MCF 10A (cell line): ENCODE data around the gene DHDH. TPM values are rescaled to one million over a fixed set of nuclear protein-coding genes. Genes with fewer than 3 reads are reported as not detected.

Experiments
- BruUV-seq: library from RNA; stranded (reverse); fragments of 400-500 nt; replicated peaks from 2 replicates; lab custom pipeline; 2021; lab: Mats Ljungman, UMichigan
- CTCF ChIA-PET: fragments of 300-600 bp; sonication (Branson Sonifier 250); formaldehyde crosslinking; extraction: SDS; loops from one replicate; lab custom pipeline; 2021; ENCODE audit warnings: antibody characterized with exemption, inconsistent platforms; lab: Yijun Ruan, JAX
- POLR2A ChIA-PET: fragments of 300-600, 350-650 bp; sonication (Branson Sonifier 250); formaldehyde crosslinking; extraction: SDS; loops from one replicate; lab custom pipeline; 2020; ENCODE audit warnings: antibody characterized with exemption, inconsistent platforms; lab: Yijun Ruan, JAX
- DNase-seq: peaks from one replicate; pipeline ENCODE4 v3.0.0-alpha.2; 2018; ENCODE audit not compliant: unreplicated experiment
- H3K27ac Mint-ChIP-seq: one replicate; pipeline ENCODE4 v1.8.0; 2022; ENCODE audit warnings: mild to moderate bottlenecking, low read depth, mixed read lengths; ENCODE audit not compliant: unreplicated experiment
- H3K27me3 Mint-ChIP-seq: one replicate; pipeline ENCODE4 v1.8.0; 2022; ENCODE audit warnings: mixed read lengths; ENCODE audit not compliant: insufficient read depth, unreplicated experiment
- H3K36me3 Mint-ChIP-seq: one replicate; pipeline ENCODE4 v1.8.0; 2022; ENCODE audit warnings: mild to moderate bottlenecking, moderate library complexity, mixed read lengths; ENCODE audit not compliant: insufficient read depth, unreplicated experiment
- H3K4me1 Mint-ChIP-seq: one replicate; pipeline ENCODE4 v1.8.0; 2022; ENCODE audit warnings: mixed read lengths; ENCODE audit not compliant: insufficient read depth, unreplicated experiment
- H3K4me3 Mint-ChIP-seq: one replicate; pipeline ENCODE4 v1.8.0; 2022; ENCODE audit warnings: mild to moderate bottlenecking, moderate library complexity, mixed read lengths; ENCODE audit not compliant: unreplicated experiment
- H3K9me3 Mint-ChIP-seq: one replicate; pipeline ENCODE4 v1.8.0; 2022; ENCODE audit warnings: mixed read lengths; ENCODE audit not compliant: unreplicated experiment
- CTCF ChIP-seq: fragments of 200-600 bp; IDR thresholded peaks from one replicate; pipeline ENCODE4 v1.8.0; 2022; ENCODE audit warnings: antibody characterized with exemption, mild to moderate bottlenecking; ENCODE audit not compliant: unreplicated experiment
- intact Hi-C: fragments of 100-400 bp; cut with micrococcal nuclease; formaldehyde crosslinking; loops from 2 replicates; pipeline ENCODE4 v1.14.1; 2022
- total RNA-seq: library from RNA; stranded (reverse); gene quantifications from 2 replicates; pipeline ENCODE4 v1.2.3, GENCODE V29; 2022

DHDH gene
- total RNA-seq, 1 experiment from 2014 or later = not detected

- no peaks in the 10 kb centered on the region for H3K9me3 Mint-ChIP-seq
- intact Hi-C loops = no loop called here
- H3K27ac Mint-ChIP-seq = no peak overlapping the region
- no peaks in the 10 kb centered on the region for H3K27me3 Mint-ChIP-seq
- no peak overlapping the region for H3K4me3 Mint-ChIP-seq
- peaks cover 5% of the 10 kb centered on the region for H3K4me1 Mint-ChIP-seq
- BruUV-seq = no TSS peak
- POLR2A ChIA-PET = interaction anchor here (0.7 kb wide), 1 partner anchor 10 kb away, joined by 3 read pairs; no protein-coding TSS in a partner anchor
- CTCF ChIA-PET = interaction anchor here (0.7 kb wide), 1 partner anchor 8 kb away, joined by 3 read pairs; no protein-coding TSS in a partner anchor
- no peaks in the 10 kb centered on the region for H3K36me3 Mint-ChIP-seq
- TF ChIP-seq CTCF = no peak
- no peak for DNase-seq
These were observed 2.4 kb downstream of the DHDH start for GRCh38 chr19:48935864-48936263.

- Mint-ChIP-seq H3K27ac (no peak overlapping the region), H3K4me3 (no peak overlapping the region), H3K27me3 (no peaks in the 10 kb centered on the region), H3K4me1 (peaks cover 5% of the 10 kb centered on the region), H3K9me3 (no peaks in the 10 kb centered on the region), H3K36me3 (no peaks in the 10 kb centered on the region)
- intact Hi-C loops = no loop called here
- no peak for TF ChIP-seq CTCF
- no peak for DNase-seq
- ChIA-PET POLR2A (no interaction called here), CTCF (no interaction called here)
- no TSS peak for BruUV-seq
These were observed 4.8 kb downstream of the DHDH start for GRCh38 chr19:48938256-48938655.

DNA sequence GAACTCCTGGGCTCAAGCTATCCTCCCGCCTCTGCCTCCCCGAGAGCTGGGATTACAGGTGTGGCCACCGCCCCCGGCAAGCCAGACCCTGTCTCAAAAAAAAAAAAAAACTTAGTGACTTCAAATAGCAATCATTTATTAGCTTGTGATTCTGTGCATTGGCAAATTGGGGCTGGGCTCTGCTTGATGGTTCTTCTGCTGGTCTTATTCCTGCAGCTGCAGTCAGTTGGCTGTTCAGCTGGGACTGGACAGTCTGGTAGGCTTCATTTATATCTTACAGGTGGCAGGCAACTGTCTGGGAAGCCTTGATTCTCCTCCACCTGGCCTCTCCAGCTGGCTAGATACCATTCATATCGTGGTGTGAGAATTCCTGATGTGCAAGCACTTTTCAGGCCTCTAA is 7.4 kb downstream of the DHDH start:
- no peak for DNase-seq
- H3K36me3 Mint-ChIP-seq = no peaks in the 10 kb centered on the region
- TF ChIP-seq CTCF = no peak
- H3K4me1 Mint-ChIP-seq = no peaks in the 10 kb centered on the region
- intact Hi-C loops = no loop called here
- H3K4me3 Mint-ChIP-seq = no peak overlapping the region
- H3K27me3 Mint-ChIP-seq = no peaks in the 10 kb centered on the region
- CTCF ChIA-PET = interaction anchor here (1.0 kb wide), 1 partner anchor 284 kb away, joined by 3 read pairs; no protein-coding TSS in a partner anchor
- H3K9me3 Mint-ChIP-seq = no peaks in the 10 kb centered on the region
- POLR2A ChIA-PET = interaction anchor here (0.9 kb wide), 1 partner anchor 9 kb away, joined by 3 read pairs; no protein-coding TSS in a partner anchor
- no peak overlapping the region for H3K27ac Mint-ChIP-seq
- BruUV-seq = no TSS peak

GRCh38 chr19:48943081-48943480 is 9.6 kb downstream of the DHDH start:
- H3K4me3 Mint-ChIP-seq = no peak overlapping the region
- CTCF ChIA-PET = interaction anchor here (0.6 kb wide), 1 partner anchor 110 kb away, joined by 3 read pairs; no protein-coding TSS in a partner anchor
- POLR2A ChIA-PET = interaction anchor here (0.6 to 1.2 kb wide), 3 partner anchors 11 to 638 kb away, joined by 3 read pairs; partner anchors contain the start of gene NOSIP
- H3K9me3 Mint-ChIP-seq = no peaks in the 10 kb centered on the region
- intact Hi-C loops = no loop called here
- DNase-seq = no peak
- no peak for TF ChIP-seq CTCF
- no peaks in the 10 kb centered on the region for H3K36me3 Mint-ChIP-seq
- BruUV-seq = no TSS peak
- no peaks in the 10 kb centered on the region for H3K27me3 Mint-ChIP-seq
- no peak overlapping the region for H3K27ac Mint-ChIP-seq
- H3K4me1 Mint-ChIP-seq = no peaks in the 10 kb centered on the region
